Stimulated activated CD4-positive, alpha-beta T cell treated with anti-CD3 and anti-CD28 coated beads, Interleukin-1b, Interleukin-23, amount 100 ng/mL, for 48 hours (primary cell): Measurements from ENCODE around the gene FAM3A.

Experiments
- DNase-seq: peaks from one replicate; pipeline ENCODE4 v3.0.0-alpha.2; 2020

Gene FAM3A

DNA sequence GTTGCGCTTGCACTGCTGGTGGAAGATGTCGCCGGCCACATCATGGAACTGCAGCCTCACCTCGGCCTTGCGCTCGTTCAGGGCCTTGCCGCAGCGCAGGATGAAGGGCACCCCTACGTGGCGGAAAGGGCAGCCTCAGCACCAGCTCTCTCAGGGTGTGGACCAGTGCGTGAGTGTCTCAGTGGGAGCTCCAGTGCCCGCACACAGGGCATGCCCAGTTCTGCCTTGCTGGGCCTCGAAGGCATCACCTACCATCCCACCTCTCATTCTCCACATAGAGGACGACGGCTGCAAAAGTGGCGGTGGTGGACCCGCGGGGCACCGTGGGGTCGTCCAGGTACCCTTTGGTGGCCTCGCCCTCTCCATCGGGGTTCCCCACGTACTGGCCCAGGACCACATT lies 16.7 kb upstream of the FAM3A start:
- DNase-seq: no peak

DNA sequence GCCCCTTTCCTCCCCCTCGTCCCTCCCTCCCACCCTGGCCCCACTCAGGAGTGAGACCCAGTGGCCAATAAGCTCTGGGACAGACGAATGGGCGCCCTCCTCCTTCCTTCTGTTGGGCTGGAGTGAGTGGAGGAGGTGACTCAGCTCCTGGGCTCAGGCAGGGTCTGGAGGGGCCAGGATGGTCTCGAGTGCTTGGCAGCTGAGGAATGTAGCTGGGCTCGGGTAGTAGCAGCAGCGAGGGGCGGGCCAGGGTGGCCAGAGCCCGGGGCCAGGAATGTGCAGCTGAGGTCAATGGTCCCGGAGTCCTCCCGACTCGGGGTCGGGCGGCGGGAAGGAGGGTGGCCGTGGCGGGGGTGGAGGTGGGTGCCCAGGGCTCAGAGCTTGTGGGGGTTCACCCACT lies 15.6 kb upstream of the FAM3A start:
- DNase-seq: no peak

DNA sequence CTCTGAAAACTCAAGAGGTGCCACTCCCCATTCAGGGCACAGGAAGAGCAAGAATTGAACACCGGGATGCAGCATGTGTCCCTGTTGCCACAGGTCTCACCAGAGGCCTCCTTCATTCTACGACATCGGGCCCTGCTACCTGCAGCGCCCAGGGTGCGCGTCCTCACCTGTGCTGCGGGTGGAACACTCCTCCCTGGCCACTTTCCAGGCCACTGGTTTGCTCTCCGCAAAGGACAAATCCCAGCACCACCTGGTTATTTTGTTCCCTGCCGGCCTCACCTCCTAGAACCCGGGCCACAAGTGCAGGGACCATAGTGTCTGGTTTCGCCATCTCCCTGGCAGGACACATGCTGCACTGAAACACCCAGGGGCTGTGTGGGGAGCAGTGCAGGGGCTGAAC lies 14.3 kb upstream of the FAM3A start:
- DNase-seq: no peak

GRCh38 chrX:154529206-154529612 lies 13.2 kb upstream of the FAM3A start:
- DNase-seq: no peak

GRCh38 chrX:154526901-154527675 lies 11.1 kb upstream of the FAM3A start:
- peak; percentile 57 for DNase-seq

DNA sequence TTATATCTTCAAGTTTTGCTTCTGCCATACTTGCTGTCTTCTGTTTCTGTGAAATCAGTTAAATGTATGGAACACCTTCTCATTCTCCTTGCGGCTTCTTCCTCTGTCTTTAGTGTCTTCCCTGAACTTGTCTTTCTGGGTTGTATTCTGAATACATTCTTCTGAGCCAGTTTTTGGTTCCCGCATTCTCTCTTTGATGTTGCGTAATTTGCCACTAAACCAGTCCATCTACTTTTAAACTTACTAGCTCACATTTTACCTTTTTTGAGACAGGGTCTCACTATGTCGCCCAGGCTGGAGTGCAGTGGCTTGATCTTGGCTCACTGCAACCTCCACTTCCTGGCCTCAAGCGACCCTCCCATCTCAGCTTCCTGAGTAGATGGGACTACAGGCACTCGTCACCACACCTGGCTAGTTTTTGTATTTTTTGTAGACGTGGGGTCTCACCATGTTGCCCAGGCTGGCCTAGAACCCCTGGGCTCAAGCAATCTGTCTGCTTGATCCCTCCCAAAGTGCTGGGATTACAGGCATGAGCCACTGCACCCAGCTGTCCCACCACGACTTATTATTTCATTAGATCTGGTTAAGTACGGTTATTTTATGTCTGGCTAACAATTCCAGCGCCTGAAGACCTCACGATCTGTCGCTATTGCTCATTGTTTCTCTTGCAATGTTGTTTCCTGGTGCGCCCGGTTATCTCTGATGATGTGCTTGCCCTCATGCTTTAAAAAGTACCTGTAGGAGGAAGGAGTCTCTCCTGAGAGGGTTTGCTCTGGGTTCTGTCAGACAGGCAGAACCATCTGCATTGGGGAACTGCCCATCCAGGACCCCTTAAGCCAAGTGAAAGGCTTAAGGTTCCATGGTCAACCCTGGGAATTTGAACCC lies 9.8 kb upstream of the FAM3A start:
- no peak for DNase-seq

DNA sequence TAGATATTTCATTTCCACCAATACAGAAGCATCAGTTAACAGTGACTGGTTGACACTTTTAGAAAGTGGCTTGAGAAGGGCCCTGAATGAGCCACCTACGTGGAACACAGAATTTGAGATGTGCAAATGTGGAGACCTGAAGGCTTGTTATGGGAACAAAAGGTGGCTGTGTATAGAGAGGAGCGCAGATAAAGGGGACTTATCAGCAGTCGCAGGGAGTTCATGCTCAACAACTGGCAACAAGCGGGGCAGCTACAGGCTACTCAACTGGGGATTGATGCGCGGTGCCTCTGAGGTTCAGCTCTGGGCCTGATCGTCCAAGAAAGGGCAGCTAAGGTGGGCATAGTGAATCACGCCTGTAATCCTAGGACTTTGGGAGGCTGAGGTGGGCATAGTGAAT lies 3.4 kb upstream of the FAM3A start:
- no peak for DNase-seq

DNA sequence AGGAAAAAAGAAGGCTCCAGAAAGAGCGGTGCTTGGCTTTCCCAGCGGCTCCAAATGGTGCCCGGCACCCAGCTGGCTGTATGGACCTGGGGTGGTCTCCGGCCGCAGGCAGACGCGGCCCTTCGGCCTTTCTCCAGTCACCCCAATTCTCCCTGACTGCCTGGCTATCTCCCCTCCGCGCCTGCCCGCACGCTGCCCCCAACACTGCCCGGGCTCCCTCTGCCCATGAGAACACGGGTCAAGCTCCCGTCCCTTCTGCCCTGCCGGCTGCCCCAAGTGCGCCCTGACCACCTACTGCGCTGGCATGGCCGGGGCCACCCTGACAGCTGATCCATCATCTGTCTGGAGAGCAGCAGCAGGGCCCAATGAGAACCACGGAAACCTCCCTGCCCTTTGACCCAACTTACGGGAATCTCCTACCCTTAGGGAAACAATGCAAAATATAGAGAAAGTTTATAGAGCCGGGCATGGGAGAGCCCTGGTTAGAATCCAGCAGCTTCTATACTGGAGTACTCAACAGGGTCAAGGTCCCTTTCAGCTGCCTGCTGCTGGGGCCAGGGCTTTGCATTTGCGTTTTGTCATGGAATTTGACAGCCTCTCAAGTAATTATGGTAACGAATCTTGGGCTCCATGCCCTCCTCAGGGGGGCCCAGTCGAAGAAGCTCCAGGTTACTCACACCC lies 1.2 kb upstream of the FAM3A start:
- DNase-seq: no peak

- no peak for DNase-seq
Measured at GRCh38 chrX:154516656-154517100, 646 bp upstream of the FAM3A start.

- peak; percentile 24 for DNase-seq
Measured at GRCh38 chrX:154515090-154515965, 704 bp downstream of the FAM3A start.

DNA sequence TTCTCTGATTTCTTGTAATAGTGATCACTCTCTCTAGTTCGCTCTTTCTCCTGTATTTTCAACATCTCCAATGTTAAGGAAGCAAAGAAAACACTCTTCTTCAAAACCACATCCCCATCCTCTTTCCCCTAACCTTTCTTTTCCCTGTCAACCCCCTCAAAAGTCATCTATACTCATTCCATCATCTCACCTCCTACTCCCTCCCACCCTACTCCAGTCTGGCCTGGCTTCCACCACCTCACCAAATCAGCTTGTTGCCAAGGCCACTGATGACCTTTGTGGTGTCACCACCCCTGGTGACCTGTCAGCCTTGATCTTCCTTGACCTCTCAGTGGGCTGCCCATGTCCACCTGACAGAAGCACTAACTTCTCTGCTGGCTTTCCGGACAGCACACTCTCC lies 2.3 kb downstream of the FAM3A start:
- DNase-seq: no peak

- no peak for DNase-seq
Measured at GRCh38 chrX:154512879-154513553, 3.0 kb downstream of the FAM3A start.

DNA sequence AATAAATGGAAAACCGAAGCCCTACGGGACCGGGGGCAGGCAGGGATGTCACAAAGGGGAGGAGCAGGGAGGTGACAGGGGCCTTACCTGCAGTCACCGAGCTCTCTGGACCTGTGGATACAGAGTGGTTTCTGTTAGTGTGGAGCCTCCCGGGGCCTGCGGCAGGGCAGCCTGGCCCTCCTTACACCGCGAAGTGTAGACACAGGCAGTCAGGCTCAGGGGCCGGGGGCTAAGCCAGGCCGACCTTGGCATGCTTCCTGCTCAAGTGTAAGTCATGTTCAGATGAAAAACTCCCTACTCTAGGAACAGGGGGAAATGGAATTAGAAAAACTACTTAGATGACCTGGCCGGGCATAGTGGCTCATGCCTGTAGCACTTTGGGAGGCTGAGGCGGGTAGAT lies 4.3 kb downstream of the FAM3A start:
- DNase-seq: no peak

DNA sequence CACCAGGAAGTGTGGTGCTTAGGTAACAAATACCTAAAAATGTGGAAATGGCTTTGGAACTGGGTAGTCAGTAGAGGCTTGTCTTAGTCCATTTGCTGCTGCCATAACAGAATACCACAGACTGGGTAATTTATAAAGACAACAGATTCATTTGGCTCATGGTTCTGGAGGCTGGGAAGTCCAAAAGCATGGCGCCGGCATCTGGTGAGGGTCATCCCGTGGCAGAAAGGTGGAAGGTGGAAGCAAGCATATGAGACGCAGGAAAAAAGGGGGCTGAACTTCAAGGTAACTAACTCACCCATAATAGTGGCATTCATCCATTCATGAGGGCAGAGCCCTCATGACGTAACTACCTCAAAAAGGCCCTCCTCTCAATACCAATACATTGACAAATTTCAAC lies 6.6 kb downstream of the FAM3A start:
- DNase-seq: no peak

DNA sequence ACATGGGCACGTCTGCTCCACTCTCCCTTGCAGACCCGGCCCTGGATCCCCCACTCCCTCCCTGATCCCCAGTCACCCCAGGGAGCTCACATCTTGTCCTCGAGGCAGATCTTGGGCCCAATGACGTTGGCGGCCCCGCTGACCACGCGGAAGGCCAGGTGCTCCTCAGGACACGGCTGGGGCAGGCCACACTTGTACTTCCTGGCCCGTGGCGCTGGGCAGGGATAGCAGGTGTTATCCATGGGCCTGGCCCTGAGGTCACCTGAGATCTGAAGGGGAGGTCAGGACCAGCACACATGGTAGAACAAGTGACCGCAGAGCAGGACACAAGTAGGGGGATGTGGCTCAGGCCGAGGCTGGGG lies 7.7 kb downstream of the FAM3A start:
- no peak for DNase-seq

GRCh38 chrX:154507673-154508383 lies 8.2 kb downstream of the FAM3A start:
- DNase-seq: no peak

GRCh38 chrX:154506483-154507332 lies 9.3 kb downstream of the FAM3A start:
- DNase-seq: no peak

GRCh38 chrX:154505734-154506133 lies 10.3 kb downstream of the FAM3A start:
- DNase-seq: no peak

DNA sequence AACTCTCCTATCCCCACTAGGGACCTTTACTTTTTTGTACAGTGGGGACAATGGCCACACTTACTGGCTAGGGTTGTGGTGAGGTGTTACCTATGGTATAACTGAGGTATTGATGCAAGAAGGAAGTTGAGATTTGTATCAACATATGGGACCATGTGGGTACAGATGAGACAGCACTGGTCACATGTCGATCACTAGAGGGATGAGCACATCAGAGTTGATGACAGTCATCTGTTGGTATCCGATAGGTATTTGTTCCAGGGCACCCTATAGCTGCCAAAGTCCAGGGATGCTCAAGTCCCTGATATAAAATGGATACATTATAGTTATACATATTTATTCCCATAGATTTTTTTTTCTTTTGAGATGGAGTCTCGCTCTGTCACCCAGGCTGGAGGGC lies 13.0 kb downstream of the FAM3A start:
- DNase-seq: no peak

DNA sequence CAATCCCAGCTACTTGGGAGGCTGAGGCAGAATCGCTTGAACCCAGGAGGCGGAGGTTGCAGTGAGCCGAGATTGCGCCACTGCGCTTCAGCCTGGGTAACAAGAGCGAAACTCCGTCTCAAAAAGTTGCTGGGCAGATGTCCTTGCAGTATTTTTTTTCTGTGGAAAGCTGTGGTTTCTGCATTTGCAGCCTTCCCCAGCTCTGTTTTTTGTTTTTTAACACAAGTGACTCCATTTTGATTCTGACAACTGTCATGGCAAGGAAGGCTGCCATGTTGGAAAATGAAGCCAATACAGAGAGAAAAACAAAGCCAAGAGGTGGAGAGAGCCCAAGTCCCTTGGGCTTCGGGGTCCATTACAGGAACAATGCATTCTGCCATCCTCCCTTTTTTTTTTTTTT lies 13.9 kb downstream of the FAM3A start:
- no peak for DNase-seq
